Right ventricle myocardium superior (tissue), 1 donor: ENCODE data around the gene RILPL2. TPM values are rescaled to one million over a fixed set of nuclear protein-coding genes. Genes with fewer than 3 reads are reported as not detected.
"Not testable (repeated sequence)": the region's sequence is repeated elsewhere in the genome, so short reads cannot be mapped to it uniquely, and the experiment has no call there.

ENCODE experiments used
- ATAC-seq: fragments of 200-7000 bp; cut with Tn5 transposase; one replicate; pipeline ENCODE4 v1.9.1; 2020; ENCODE audit warnings: mild to moderate bottlenecking; ENCODE audit not compliant: poor library complexity
- DNase-seq: peaks from one replicate; pipeline ENCODE4 v3.0.0-alpha.2; 2020
- intact Hi-C: fragments of 100-400 bp; cut with DNase I; formaldehyde crosslinking; loops from one replicate; pipeline ENCODE4 v1.11.2; 2022
- total RNA-seq: library from RNA; stranded (reverse); fragmentation: NEBNext Ultra II Directional; extraction: Animal tissue kit (Norgen Biotek cat#: 25700); gene quantifications from one replicate; pipeline ENCODE4 v1.2.1, GENCODE V29; 2021
- donor health status: DM: no; HTN: yes; CAD: no; lungs with severe emphysema.

RILPL2 gene
- total RNA-seq, 1 donor from 2014 or later = 1.9 TPM

GRCh38 chr12:123457980-123458779 is 21.7 kb upstream of the RILPL2 start, which contains the start of gene SNRNP35:
Gene SNRNP35 (plus strand): TSS chr12:123458139. CDS start chr12:123465541, 7,402 bp downstream.
- DNase-seq = peak; percentile 90
- intact Hi-C loops = no loop called here
- peak; percentile 85 for ATAC-seq

- no peak for DNase-seq
- intact Hi-C loops = no loop called here
- ATAC-seq = no peak
Observed at GRCh38 chr12:123453165-123453564, 16.7 kb upstream of the RILPL2 start.

- DNase-seq, intact Hi-C loops, ATAC-seq: not testable (repeated sequence)
Observed at GRCh38 chr12:123452276-123452550, 15.7 kb upstream of the RILPL2 start.

- DNase-seq (no peak), ATAC-seq (no peak)
- intact Hi-C loops = no loop called here
Observed at GRCh38 chr12:123450636-123451035, 14.2 kb upstream of the RILPL2 start.

GRCh38 chr12:123449856-123450255 is 13.4 kb upstream of the RILPL2 start:
- ATAC-seq (no peak), DNase-seq (no peak)
- intact Hi-C loops = no loop called here

GRCh38 chr12:123449249-123449733 is 12.8 kb upstream of the RILPL2 start:
- ATAC-seq (no peak), DNase-seq (no peak)
- intact Hi-C loops = no loop called here

GRCh38 chr12:123446333-123446713 is 9.8 kb upstream of the RILPL2 start:
- intact Hi-C loops = no loop called here

GRCh38 chr12:123445388-123446332 is 9.2 kb upstream of the RILPL2 start:
- DNase-seq (peak; percentile 56), ATAC-seq (peak; percentile 56)
- intact Hi-C loops = no loop called here

More at GRCh38 chr12:123446333-123446713, 9.8 kb upstream of the RILPL2 start:
- ATAC-seq = no peak
- no peak for DNase-seq

GRCh38 chr12:123444092-123445026 is 7.9 kb upstream of the RILPL2 start:
- intact Hi-C loops = no loop called here
- ATAC-seq = no peak
- no peak for DNase-seq

- intact Hi-C loops = no loop called here
- DNase-seq = no peak
- ATAC-seq = no peak
Observed at GRCh38 chr12:123442774-123443173, 6.3 kb upstream of the RILPL2 start.

GRCh38 chr12:123441523-123442164 is 5.2 kb upstream of the RILPL2 start:
- intact Hi-C loops = no loop called here
- DNase-seq (no peak), ATAC-seq (no peak)

- ATAC-seq (no peak), DNase-seq (no peak)
- intact Hi-C loops = no loop called here
Observed at GRCh38 chr12:123435636-123436016, 858 bp downstream of the RILPL2 start.

GRCh38 chr12:123433615-123434014 is 2.9 kb downstream of the RILPL2 start:
- no peak for DNase-seq
- no peak for ATAC-seq
- intact Hi-C loops = no loop called here

- intact Hi-C loops, ATAC-seq, DNase-seq: not testable (repeated sequence)
Observed at GRCh38 chr12:123431951-123432817, 4.3 kb downstream of the RILPL2 start.

- intact Hi-C loops, ATAC-seq, DNase-seq: not testable (repeated sequence)
Observed at GRCh38 chr12:123429101-123429500, 7.4 kb downstream of the RILPL2 start.

GRCh38 chr12:123428591-123428990 is 7.9 kb downstream of the RILPL2 start:
- DNase-seq = no peak
- intact Hi-C loops = no loop called here
- no peak for ATAC-seq
